A673 (cell line): ENCODE results near the gene RFPL1.

Experiments used
- CTCF ChIP-seq: fragments of 300-800, 200-600 bp; sonication (generic); conservative IDR thresholded peaks from 2 replicates; pipeline ENCODE4 v1.5.1; 2017; ENCODE audit warnings: low read depth, mild to moderate bottlenecking, antibody characterized with exemption, low read length, moderate library complexity, mixed read lengths
- EZH2 ChIP-seq: fragments of 200-600 bp; sonication (generic); IDR thresholded peaks from 2 replicates; pipeline ENCODE4 v1.6.1; 2017; ENCODE audit warnings: borderline replicate concordance, low read depth, mild to moderate bottlenecking, mixed read lengths, antibody characterized with exemption, low read length; ENCODE audit not compliant: poor library complexity, severe bottlenecking

GRCh38 chr22:29491012-29491411, 52.6 kb downstream of the RFPL1 start:
- no peak for TF ChIP-seq CTCF
- no peak for TF ChIP-seq EZH2
